HEK293 (cell line): ENCODE results near the gene CACNA1E.
A peak's percentile ranks its signal among the peaks of the same experiment; 100 is the strongest.
"Not testable (repeated sequence)": the region's sequence is repeated elsewhere in the genome, so short reads cannot be mapped to it uniquely, and the experiment has no call there.

Experiments
- CTCF ChIA-PET: fragments of 350-600 bp; formaldehyde crosslinking; extraction: SDS; loops from one replicate; lab custom pipeline; 2021; ENCODE audit warnings: antibody characterized with exemption; lab: Yijun Ruan, JAX
- POLR2A ChIA-PET: fragments of 300-600 bp; formaldehyde crosslinking; extraction: SDS; loops from one replicate; lab custom pipeline; 2020; ENCODE audit warnings: antibody characterized with exemption, inconsistent platforms; lab: Yijun Ruan, JAX
- H3K27ac ChIP-seq: fragments of 200-500 bp; sonication (Bioruptor generic); 2 replicates; pipeline ENCODE4 v1.5.1; 2014; ENCODE audit warnings: low read depth, low read length, control low read depth, inconsistent platforms; ENCODE audit errors: extremely low read depth
- H3K36me3 ChIP-seq, 2 experiments: fragments of 200-500 bp in 1 of 2; sonication (Bioruptor generic) in 1 of 2; 1 replicate in 1 of 2; 2 replicates in 1 of 2; pipeline ENCODE4 v1.5.1; 2014 to 2017; ENCODE audit warnings: inconsistent platforms in 2 of 2, low read length in 2 of 2; ENCODE audit not compliant: control insufficient read depth in 2 of 2, insufficient read depth in 1 of 2
- H3K4me1 ChIP-seq: fragments of 200-500 bp; sonication (Bioruptor generic); 2 replicates; pipeline ENCODE4 v1.5.1; 2014; ENCODE audit warnings: mild to moderate bottlenecking, low read length, inconsistent platforms; ENCODE audit not compliant: control insufficient read depth, insufficient read depth
- H3K4me3 ChIP-seq: 2 replicates; pipeline ENCODE4 v1.5.1; 2011; ENCODE audit warnings: low read depth, mild to moderate bottlenecking, control low read depth, low read length, moderate library complexity
- H3K9me3 ChIP-seq: fragments of 200-500 bp; sonication (Bioruptor generic); 2 replicates; pipeline ENCODE4 v1.5.1; 2014; ENCODE audit warnings: low read depth, low read length, inconsistent platforms; ENCODE audit not compliant: control insufficient read depth, insufficient read depth
- BCL11A ChIP-seq: fragments of 450-650 bp; formaldehyde crosslinking; IDR thresholded peaks from 2 replicates; pipeline ENCODE4 v1.5.1; 2016; ENCODE audit warnings: low read depth, missing biosample characterization, missing genetic modification characterization
- GFI1B ChIP-seq: fragments of 450-650 bp; formaldehyde crosslinking; IDR thresholded peaks from 2 replicates; pipeline ENCODE4 v1.5.1; 2016; ENCODE audit warnings: missing biosample characterization, missing genetic modification characterization
- KLF9 ChIP-seq: fragments of 450-650 bp; formaldehyde crosslinking; IDR thresholded peaks from 2 replicates; pipeline ENCODE4 v1.5.1; 2016; ENCODE audit warnings: missing biosample characterization, missing genetic modification characterization, low read depth
- SALL2 ChIP-seq: fragments of 450-650 bp; formaldehyde crosslinking; IDR thresholded peaks from 2 replicates; pipeline ENCODE4 v1.5.0; 2017; ENCODE audit warnings: missing biosample characterization, mild to moderate bottlenecking, missing genetic modification characterization, borderline replicate concordance
- SCRT1 ChIP-seq: fragments of 450-650 bp; formaldehyde crosslinking; IDR thresholded peaks from 2 replicates; pipeline ENCODE4 v1.5.1; 2016; ENCODE audit warnings: missing biosample characterization, missing genetic modification characterization, borderline replicate concordance
- SCRT2 ChIP-seq: fragments of 450-650 bp; formaldehyde crosslinking; IDR thresholded peaks from 2 replicates; pipeline ENCODE4 v1.5.1; 2016; ENCODE audit warnings: missing biosample characterization, missing genetic modification characterization
- SETDB1 ChIP-seq: IDR thresholded peaks from one replicate; pipeline ENCODE4 v1.6.1; 2017; ENCODE audit warnings: mild to moderate bottlenecking, low read length, moderate library complexity, mixed read lengths; ENCODE audit not compliant: insufficient read length
- ZBTB21 ChIP-seq: fragments of 450-650 bp; formaldehyde crosslinking; IDR thresholded peaks from 2 replicates; pipeline ENCODE4 v1.5.1; 2017; ENCODE audit warnings: missing biosample characterization, missing genetic modification characterization
- ZFHX2 ChIP-seq: fragments of 450-650 bp; formaldehyde crosslinking; conservative IDR thresholded peaks from 2 replicates; pipeline ENCODE4 v1.5.1; 2016; ENCODE audit warnings: missing biosample characterization, missing genetic modification characterization
- ZFP3 ChIP-seq: fragments of 450-650 bp; formaldehyde crosslinking; IDR thresholded peaks from 2 replicates; pipeline ENCODE4 v1.5.1; 2016; ENCODE audit warnings: low read depth, missing biosample characterization, missing genetic modification characterization
- ZNF10 ChIP-seq: fragments of 450-650 bp; formaldehyde crosslinking; IDR thresholded peaks from 2 replicates; pipeline ENCODE4 v1.5.1; 2017; ENCODE audit warnings: missing biosample characterization, missing genetic modification characterization
- ZNF184 ChIP-seq: fragments of 450-650 bp; IDR thresholded peaks from 2 replicates; pipeline ENCODE4 v1.5.1; 2018; ENCODE audit warnings: missing biosample characterization, mild to moderate bottlenecking, missing genetic modification characterization
- ZNF19 ChIP-seq: fragments of 450-650 bp; formaldehyde crosslinking; IDR thresholded peaks from 2 replicates; pipeline ENCODE4; 2016; ENCODE audit warnings: missing biosample characterization, missing genetic modification characterization, low read depth
- ZNF223 ChIP-seq: fragments of 450-650 bp; formaldehyde crosslinking; IDR thresholded peaks from 2 replicates; pipeline ENCODE4 v1.5.1; 2016; ENCODE audit warnings: missing biosample characterization, missing genetic modification characterization
- ZNF248 ChIP-seq: fragments of 450-650 bp; formaldehyde crosslinking; IDR thresholded peaks from 2 replicates; pipeline ENCODE4 v1.5.1; 2017; ENCODE audit warnings: missing biosample characterization, missing genetic modification characterization
- ZNF324 ChIP-seq: fragments of 450-650 bp; formaldehyde crosslinking; IDR thresholded peaks from 2 replicates; pipeline ENCODE4 v1.5.1; 2016; ENCODE audit warnings: missing biosample characterization, missing genetic modification characterization
- ZNF37A ChIP-seq: fragments of 450-650 bp; IDR thresholded peaks from 2 replicates; pipeline ENCODE4 v1.5.1; 2018; ENCODE audit warnings: missing biosample characterization, missing genetic modification characterization
- ZNF521 ChIP-seq: fragments of 450-650 bp; formaldehyde crosslinking; IDR thresholded peaks from 2 replicates; pipeline ENCODE4 v1.5.1; 2017; ENCODE audit warnings: missing biosample characterization, mild to moderate bottlenecking, missing genetic modification characterization
- ZNF529 ChIP-seq: fragments of 450-650 bp; formaldehyde crosslinking; IDR thresholded peaks from 2 replicates; pipeline ENCODE4 v1.5.1; 2017; ENCODE audit warnings: missing genetic modification characterization, missing biosample characterization; ENCODE audit not compliant: insufficient replicate concordance
- ZNF549 ChIP-seq: fragments of 450-650 bp; IDR thresholded peaks from 2 replicates; pipeline ENCODE4 v1.5.1; 2018; ENCODE audit warnings: missing biosample characterization, missing genetic modification characterization, mild to moderate bottlenecking, inconsistent platforms, moderate library complexity
- ZNF624 ChIP-seq: fragments of 450-650 bp; formaldehyde crosslinking; IDR thresholded peaks from 2 replicates; pipeline ENCODE4 v1.5.1; 2017; ENCODE audit warnings: missing biosample characterization, missing genetic modification characterization
- ZNF701 ChIP-seq: fragments of 450-650 bp; formaldehyde crosslinking; IDR thresholded peaks from 2 replicates; pipeline ENCODE4 v1.5.1; 2016; ENCODE audit warnings: missing biosample characterization, missing genetic modification characterization
- ZNF707 ChIP-seq: fragments of 450-650 bp; formaldehyde crosslinking; IDR thresholded peaks from 2 replicates; pipeline ENCODE4 v1.5.1; 2016; ENCODE audit warnings: missing biosample characterization, missing genetic modification characterization
- ZNF776 ChIP-seq: fragments of 450-650 bp; formaldehyde crosslinking; IDR thresholded peaks from 2 replicates; pipeline ENCODE4 v1.5.0; 2017; ENCODE audit warnings: missing biosample characterization, missing genetic modification characterization, borderline replicate concordance
- ZSCAN16 ChIP-seq: fragments of 450-650 bp; formaldehyde crosslinking; IDR thresholded peaks from 2 replicates; pipeline ENCODE4 v1.5.1; 2016; ENCODE audit warnings: missing biosample characterization, missing genetic modification characterization
- ZXDB ChIP-seq: fragments of 450-650 bp; formaldehyde crosslinking; IDR thresholded peaks from 2 replicates; pipeline ENCODE4 v1.5.1; 2016; ENCODE audit warnings: missing biosample characterization, missing genetic modification characterization
- TF ChIP-seq, protein P1 (sequence below): fragments of 450-650 bp; formaldehyde crosslinking; IDR thresholded peaks from 2 replicates; pipeline ENCODE4 v1.5.0; 2017; ENCODE audit warnings: missing biosample characterization, missing genetic modification characterization, borderline replicate concordance
- TF ChIP-seq, protein P2 (sequence below): fragments of 450-650 bp; formaldehyde crosslinking; IDR thresholded peaks from 2 replicates; pipeline ENCODE4 v1.5.1; 2016; ENCODE audit warnings: missing biosample characterization, missing genetic modification characterization

The CACNA1E gene

DNA sequence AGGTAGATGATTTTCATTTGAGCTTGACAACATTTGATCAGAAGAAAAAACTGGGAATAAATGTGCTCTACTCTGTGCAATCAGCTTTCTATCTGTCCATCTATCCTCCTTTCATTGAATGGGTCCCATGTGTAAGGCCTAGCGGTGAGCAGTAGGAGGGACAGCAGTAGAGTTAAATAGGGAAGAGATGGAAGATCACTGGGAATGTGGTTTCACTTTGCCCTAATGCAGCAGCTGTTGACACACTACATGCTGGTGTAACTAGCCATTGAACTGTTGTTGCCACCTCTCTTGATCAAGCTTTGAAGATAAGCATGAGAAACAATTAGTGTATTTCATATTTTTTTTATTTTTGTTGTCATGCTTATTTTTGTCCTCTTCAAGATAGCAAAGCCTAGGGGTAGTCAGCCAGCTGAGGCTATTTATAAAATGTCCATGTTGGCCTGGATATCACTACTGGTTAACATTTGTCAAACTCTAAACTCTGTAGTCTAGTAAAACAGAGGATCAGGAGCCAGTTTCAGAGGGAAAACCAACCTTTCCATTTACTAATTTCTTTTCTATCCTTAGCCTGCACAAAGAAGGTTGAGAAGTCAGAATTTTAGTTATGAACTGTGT lies 41.9 kb downstream of the CACNA1E start:
- CTCF ChIA-PET: no interaction called here
- POLR2A ChIA-PET: no interaction called here
- Histone ChIP-seq H3K9me3 (no peaks in the 10 kb centered on the region), H3K4me3 (no peak overlapping the region), H3K4me1 (no peaks in the 10 kb centered on the region), H3K27ac (no peak overlapping the region), H3K36me3 (no peaks in the 10 kb centered on the region)
- TF ChIP-seq SCRT1 (tag by site-specific recombination) (no peak), ZNF549 (tag by site-specific recombination) (no peak), ZNF701 (no peak), ZNF776 (tag by site-specific recombination) (no peak), SALL2 (no peak), ZNF248 (tag by site-specific recombination) (no peak), SETDB1 (no peak), ZNF37A (tag by site-specific recombination) (no peak), ZBTB21 (tag by site-specific recombination) (no peak), ZNF223 (tag by site-specific recombination) (no peak), KLF9 (no peak), ZNF324 (no peak), SCRT2 (no peak), ZNF19 (no peak)
- TF ChIP-seq, protein P1, sequence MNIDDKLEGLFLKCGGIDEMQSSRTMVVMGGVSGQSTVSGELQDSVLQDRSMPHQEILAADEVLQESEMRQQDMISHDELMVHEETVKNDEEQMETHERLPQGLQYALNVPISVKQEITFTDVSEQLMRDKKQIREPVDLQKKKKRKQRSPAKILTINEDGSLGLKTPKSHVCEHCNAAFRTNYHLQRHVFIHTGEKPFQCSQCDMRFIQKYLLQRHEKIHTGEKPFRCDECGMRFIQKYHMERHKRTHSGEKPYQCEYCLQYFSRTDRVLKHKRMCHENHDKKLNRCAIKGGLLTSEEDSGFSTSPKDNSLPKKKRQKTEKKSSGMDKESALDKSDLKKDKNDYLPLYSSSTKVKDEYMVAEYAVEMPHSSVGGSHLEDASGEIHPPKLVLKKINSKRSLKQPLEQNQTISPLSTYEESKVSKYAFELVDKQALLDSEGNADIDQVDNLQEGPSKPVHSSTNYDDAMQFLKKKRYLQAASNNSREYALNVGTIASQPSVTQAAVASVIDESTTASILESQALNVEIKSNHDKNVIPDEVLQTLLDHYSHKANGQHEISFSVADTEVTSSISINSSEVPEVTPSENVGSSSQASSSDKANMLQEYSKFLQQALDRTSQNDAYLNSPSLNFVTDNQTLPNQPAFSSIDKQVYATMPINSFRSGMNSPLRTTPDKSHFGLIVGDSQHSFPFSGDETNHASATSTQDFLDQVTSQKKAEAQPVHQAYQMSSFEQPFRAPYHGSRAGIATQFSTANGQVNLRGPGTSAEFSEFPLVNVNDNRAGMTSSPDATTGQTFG (tag by site-specific recombination): no peak

DNA sequence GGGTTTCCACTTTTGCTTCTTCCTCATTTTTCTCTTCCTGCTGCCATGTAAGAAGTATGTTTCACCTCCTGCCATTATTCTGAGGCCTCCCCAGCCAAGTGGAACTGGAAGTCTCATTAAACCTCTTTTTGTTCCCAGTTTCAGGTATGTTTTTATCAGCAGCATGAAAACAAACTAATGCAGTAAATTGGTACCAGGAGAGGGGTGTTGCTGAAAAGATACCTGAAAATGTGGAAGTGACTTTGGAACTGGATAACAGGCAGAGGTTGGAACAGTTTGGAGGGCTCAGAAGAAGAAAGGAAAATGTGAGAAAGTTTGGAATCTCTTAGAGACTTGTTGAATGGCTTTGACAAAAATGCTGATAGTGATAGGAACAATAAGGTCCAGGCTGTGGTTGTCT lies 44.9 kb downstream of the CACNA1E start:
- peak; percentile 73 for TF ChIP-seq ZNF707 (tag by site-specific recombination)
- H3K36me3 ChIP-seq, POLR2A ChIA-PET, H3K9me3 ChIP-seq, H3K27ac ChIP-seq, H3K4me3 ChIP-seq, CTCF ChIA-PET, H3K4me1 ChIP-seq: not testable (repeated sequence)

DNA sequence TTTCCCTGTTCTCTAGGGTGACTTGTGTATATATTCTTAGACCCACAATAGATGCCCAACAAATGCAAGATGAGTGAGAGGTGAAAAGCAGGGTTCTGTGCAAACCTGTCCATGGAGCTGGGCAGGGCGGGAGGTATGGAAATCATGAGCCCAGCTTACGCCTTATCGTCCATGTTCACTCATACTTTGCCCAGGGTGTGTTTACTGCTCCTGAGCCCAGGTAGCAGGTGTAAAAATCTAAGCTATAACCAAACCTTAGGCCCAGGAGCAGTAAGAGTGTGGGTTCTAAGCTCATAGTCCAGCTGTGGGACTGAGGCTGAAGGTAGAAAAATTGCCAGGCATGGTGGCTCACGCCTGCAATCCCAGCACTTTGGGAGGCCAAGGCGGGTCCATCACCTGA lies 48.1 kb downstream of the CACNA1E start:
- Histone ChIP-seq H3K27ac (no peak overlapping the region), H3K4me1 (no peaks in the 10 kb centered on the region), H3K36me3 (no peaks in the 10 kb centered on the region), H3K4me3 (no peak overlapping the region), H3K9me3 (no peaks in the 10 kb centered on the region)
- TF ChIP-seq ZNF521 (tag by site-specific recombination): no peak
- CTCF ChIA-PET: no interaction called here
- POLR2A ChIA-PET: no interaction called here

DNA sequence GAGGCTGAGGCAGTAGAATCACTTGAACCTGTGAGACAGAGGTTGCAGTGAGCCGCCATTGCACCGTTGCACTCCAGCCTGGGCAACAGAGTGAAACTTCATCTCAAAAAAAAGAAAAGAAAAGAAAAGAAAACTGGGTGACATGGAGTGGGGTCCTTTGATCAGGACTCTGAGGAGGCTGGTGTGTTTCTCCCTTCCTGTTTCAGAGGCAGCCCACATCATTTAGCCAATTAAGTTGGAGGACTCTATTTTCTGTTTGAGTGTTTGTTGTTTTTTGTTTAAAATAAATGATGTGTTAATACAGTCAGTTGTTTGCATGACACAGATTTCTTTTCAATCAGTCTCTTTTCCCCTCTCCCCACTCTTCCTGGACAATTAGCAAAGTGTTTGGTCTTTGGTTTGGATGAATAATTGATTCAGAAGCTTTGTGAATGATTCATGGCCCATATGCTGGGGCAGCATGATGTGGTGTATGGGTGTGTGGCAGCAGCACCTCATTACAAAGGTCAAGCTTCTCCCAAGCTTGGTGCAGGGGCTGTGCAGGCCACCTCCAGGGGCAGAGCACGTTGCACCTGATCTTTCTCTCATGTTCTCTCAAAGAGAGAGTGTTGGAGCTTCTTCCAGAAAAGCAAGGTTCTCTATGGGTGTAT lies 48.8 kb downstream of the CACNA1E start:
- Histone ChIP-seq H3K9me3 (no peaks in the 10 kb centered on the region), H3K4me3 (no peak overlapping the region), H3K4me1 (no peaks in the 10 kb centered on the region), H3K36me3 (no peaks in the 10 kb centered on the region), H3K27ac (no peak overlapping the region)
- ChIA-PET POLR2A (no interaction called here), CTCF (no interaction called here)
- TF ChIP-seq ZNF624 (tag by site-specific recombination) (no peak), GFI1B (tag by site-specific recombination) (no peak), ZXDB (tag by site-specific recombination) (no peak), ZFP3 (tag by site-specific recombination) (no peak), ZNF10 (tag by site-specific recombination) (no peak), ZNF184 (tag by site-specific recombination) (no peak), BCL11A (tag by site-specific recombination) (no peak), ZFHX2 (tag by site-specific recombination) (no peak), ZSCAN16 (tag by site-specific recombination) (no peak), ZNF529 (no peak)
- TF ChIP-seq, protein P2, sequence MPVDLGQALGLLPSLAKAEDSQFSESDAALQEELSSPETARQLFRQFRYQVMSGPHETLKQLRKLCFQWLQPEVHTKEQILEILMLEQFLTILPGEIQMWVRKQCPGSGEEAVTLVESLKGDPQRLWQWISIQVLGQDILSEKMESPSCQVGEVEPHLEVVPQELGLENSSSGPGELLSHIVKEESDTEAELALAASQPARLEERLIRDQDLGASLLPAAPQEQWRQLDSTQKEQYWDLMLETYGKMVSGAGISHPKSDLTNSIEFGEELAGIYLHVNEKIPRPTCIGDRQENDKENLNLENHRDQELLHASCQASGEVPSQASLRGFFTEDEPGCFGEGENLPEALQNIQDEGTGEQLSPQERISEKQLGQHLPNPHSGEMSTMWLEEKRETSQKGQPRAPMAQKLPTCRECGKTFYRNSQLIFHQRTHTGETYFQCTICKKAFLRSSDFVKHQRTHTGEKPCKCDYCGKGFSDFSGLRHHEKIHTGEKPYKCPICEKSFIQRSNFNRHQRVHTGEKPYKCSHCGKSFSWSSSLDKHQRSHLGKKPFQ (tag by site-specific recombination): no peak
